Peyer's patch (tissue), 4 donors: Measurements from ENCODE around the gene CUBN.

Experiments used
- POLR2A ChIP-seq, 2 donors: fragments of 450-650 bp; IDR thresholded peaks; one replicate each; pipeline ENCODE4 v1.5.1; 2017; ENCODE audit warnings: antibody characterized with exemption in 2 of 2, mild to moderate bottlenecking in 2 of 2, moderate library complexity in 2 of 2
- TF ChIP-seq, protein P1 (sequence below), 6 experiments: fragments of 450-650 bp in 4 of 6; fragments of 200-600 bp in 2 of 6; sonication (generic) in 1 of 6; IDR thresholded peaks; one replicate each; pipeline ENCODE4 v1.5.1; 2017 to 2019; ENCODE audit warnings: antibody characterized with exemption in 6 of 6, mild to moderate bottlenecking in 3 of 6, moderate library complexity in 1 of 6

DNA sequence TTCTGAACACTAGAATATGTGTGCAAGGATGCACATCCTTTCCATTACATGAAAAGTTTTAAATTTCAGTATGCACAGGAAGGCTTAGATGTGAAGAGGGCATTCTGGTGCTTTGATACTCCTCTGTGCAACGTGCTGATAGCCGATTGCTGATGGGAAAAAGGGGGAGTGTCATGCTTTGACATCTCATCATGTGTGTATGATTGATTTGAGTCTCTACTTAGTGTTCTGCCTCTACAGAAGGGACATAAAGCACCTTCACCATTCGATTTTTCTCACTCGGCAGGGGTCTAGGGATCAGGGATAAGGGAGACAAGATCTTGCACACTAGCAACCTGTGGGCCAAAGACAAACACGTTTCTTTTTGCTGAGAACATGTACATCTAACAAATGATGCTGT is 197.7 kb downstream of the CUBN start:
- TF ChIP-seq, protein P1, sequence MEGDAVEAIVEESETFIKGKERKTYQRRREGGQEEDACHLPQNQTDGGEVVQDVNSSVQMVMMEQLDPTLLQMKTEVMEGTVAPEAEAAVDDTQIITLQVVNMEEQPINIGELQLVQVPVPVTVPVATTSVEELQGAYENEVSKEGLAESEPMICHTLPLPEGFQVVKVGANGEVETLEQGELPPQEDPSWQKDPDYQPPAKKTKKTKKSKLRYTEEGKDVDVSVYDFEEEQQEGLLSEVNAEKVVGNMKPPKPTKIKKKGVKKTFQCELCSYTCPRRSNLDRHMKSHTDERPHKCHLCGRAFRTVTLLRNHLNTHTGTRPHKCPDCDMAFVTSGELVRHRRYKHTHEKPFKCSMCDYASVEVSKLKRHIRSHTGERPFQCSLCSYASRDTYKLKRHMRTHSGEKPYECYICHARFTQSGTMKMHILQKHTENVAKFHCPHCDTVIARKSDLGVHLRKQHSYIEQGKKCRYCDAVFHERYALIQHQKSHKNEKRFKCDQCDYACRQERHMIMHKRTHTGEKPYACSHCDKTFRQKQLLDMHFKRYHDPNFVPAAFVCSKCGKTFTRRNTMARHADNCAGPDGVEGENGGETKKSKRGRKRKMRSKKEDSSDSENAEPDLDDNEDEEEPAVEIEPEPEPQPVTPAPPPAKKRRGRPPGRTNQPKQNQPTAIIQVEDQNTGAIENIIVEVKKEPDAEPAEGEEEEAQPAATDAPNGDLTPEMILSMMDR (IDR thresholded peaks at IDR 0.05): no peak
- TF ChIP-seq POLR2A (IDR thresholded peaks at IDR 0.05): no peak
